Suppressor macrophage treated with lipopolysaccharide for 4 hours (primary cell): Measurements from ENCODE around the gene GALT.
A peak's percentile ranks its signal among the peaks of the same experiment; 100 is the strongest.

Experiments used
- DNase-seq: peaks from one replicate; pipeline ENCODE4 v3.0.0-alpha.2; 2020

The GALT gene

DNA sequence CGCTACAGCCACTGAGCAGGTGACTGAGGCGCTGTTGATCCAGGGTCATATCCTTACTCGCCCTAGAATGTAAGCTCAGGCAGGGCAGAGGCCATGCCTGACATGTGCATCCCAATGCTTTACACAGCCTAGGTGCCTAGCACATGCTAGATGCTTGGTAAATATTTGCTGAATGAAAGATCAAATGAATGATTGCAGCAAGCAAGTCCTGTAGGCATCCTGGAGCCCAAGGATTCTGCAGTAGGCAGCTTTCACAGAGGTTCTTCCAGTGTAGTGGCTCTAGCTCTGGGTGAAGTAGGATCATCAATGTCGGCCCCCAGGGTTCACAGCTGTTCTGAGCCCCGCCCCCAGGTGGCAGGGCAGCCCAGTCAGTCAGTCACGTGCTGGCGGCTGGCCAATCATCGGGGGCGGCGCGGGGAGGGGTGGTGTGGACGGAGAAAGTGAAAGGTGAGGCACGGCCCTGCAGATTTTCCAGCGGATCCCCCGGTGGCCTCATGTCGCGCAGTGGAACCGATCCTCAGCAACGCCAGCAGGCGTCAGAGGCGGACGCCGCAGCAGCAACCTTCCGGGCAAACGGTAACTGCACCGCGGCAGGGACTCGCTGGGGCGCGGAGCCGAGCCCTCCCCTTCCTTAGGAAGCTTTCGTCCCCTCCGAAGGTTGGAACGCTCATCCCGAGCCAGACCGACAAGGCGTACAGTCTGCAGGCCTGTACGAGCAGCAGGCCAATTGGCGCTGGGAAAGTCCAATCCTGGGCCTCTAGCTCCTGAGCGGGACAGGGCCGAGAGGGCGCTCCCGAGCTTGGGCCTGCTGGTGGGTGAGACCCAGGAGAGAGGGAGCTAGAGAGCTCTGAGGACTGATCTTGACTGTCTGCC, at the start of gene GALT:
GALT (plus strand) TSS at position 465 of the 873 bp plus-strand sequence; CDS start at position 495, 30 bp downstream.
- peak; percentile 92 for DNase-seq

DNA sequence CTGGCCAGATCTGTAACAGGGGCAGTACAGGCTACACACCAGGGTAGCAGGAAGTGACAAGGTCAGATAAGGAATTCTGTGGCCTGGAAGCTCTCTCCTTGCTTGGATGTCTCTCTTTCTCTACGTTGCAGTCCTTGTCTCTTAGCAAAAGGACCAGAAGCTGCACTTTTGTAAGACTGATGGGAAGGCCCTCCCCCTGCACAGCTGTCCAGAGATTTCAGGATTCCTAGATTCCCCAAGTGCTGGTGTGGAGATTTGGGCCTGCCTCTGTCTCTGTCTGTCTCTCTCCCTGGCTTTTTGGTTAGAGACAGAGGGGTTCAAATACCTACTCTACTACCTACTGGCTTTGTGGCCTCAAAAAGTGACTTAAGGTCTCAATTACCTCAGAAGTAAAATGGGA, 46.9 kb upstream of the GALT start:
- DNase-seq = no peak

DNA sequence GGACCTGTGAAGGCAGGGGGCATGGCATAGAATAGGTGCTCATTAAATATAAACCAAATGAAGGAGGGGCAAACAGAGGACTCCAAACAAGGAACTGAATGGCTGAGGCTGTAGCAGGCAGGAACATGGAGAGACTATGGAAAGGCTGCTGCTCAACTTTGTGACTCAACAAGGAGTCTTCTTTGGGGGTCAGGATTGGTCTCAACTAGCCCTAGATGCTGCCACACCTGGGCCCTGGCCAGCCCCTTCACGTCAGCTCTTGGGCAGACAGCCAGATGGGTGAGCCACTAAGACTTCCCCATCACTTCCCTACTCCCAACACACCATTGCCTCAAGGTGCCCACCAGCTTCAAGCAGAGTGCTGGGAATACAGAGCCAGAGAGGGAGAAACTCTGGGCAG, 45.6 kb upstream of the GALT start:
- no peak for DNase-seq

DNA sequence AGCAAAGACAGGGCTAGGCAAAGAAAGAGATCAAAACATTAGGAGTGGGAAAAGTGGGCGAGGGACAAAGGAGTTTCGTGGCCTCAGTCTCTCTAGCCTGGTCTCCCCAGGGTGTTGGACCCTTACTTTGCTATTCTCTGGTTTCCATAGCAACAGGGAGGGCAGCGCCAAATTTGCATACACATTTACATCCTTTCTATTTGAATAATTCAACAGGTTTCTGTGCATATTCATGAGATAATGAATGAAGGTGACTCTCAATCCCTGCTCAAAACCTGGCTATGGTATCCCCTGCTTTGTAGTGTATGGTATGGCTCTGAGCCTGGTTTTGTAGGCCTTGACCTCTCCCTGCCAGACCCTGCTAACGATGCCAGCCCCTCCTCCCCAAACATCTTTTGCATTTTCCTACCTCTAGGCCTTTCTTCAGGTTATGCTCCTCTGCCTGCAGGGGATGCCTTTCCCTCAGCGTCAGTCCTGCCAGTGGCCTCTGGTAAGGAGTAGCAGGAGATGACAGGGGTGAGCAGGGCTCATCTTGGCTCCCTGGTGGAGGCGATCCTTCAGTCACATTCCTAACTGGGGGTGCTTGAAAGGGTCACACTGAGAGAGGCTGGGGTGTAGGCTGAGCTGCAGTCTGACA, 44.4 kb upstream of the GALT start:
- DNase-seq = no peak

DNA sequence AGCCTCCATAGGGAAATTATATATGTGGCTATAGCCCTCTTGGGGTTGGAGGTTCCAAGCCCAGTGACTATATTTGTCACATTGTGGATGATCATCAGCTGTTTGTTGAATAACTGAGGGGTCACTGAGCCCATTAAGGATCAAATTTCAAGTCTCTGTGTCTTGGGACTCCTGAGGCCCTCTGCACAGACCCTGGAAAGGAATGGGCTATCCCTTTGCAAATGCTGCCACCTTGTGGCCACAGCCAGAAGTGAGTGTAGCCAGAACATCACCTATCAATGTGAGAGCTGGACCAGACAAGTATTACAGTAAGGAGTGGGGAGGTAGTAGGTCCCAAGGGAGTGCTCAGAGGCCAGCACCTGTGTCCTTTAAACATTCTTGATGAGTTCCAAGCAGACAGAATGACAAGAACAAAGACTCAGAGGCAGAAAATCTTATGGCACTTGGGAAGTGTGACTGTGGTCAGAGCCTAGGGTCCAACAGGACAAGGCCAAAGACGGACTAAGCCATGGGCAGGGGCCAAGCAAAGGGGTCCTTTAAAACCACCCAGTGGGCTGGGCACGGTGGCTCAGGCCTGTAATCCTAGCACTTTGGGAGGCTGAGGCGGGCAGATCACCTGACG, 42.8 kb upstream of the GALT start:
- DNase-seq = peak; percentile 81

DNA sequence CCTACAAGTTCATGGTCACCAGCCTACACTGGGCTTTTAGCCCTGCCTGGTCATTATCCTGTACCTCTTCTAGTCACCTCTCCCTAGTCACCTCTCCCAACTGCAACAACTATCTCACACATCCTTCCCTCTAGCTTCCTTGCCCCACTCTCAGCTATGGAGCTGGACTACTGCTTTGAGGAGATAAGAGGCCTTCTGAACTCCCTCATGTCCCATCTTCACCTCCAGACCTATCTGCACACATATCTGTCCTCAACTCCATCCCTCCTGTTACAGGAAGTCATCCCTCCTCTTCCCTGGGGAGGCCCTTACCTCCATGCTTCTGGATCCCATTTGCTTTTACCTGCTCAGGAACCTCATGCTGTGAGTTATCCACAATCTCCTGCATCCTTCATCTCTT, 40.3 kb upstream of the GALT start:
- no peak for DNase-seq

DNA sequence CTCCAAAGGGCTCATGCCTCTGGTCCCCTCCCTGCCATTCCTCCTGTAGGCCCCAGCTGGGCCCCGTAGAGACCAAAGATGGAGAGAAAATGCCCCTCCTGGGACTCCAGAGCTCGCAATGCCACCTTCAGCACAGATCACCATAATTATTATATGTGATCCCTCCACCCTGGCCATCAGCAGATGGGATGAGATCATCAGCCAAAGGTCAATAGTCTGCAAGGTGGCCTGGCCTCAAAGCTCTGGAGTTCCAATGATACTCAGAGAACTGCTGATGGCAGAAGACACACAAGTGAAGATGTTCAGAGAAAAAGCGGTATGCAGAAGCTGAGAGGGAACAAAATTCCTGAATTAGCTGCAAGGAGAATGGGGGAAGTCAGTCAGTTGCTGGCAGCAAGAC, 39.6 kb upstream of the GALT start:
- no peak for DNase-seq

DNA sequence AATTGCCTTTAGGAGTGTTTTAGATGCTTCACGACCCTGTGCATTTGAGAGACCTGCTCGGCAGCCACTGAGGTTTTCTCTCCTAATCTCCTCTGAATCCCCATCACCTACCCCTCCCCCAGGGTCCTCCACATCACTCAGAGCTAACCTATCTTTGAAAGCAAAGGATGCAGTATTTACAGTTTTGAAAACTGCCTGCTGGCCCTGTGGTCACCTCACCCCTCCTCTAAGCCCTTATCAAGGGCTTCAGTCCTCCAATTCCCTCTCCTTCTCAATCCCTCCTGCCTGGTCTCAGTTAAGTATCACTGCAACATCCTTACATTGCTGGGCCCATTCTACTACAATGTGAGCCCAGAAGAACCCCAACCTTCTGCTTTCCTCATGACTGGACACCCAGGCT, 39.1 kb upstream of the GALT start:
- DNase-seq = no peak

DNA sequence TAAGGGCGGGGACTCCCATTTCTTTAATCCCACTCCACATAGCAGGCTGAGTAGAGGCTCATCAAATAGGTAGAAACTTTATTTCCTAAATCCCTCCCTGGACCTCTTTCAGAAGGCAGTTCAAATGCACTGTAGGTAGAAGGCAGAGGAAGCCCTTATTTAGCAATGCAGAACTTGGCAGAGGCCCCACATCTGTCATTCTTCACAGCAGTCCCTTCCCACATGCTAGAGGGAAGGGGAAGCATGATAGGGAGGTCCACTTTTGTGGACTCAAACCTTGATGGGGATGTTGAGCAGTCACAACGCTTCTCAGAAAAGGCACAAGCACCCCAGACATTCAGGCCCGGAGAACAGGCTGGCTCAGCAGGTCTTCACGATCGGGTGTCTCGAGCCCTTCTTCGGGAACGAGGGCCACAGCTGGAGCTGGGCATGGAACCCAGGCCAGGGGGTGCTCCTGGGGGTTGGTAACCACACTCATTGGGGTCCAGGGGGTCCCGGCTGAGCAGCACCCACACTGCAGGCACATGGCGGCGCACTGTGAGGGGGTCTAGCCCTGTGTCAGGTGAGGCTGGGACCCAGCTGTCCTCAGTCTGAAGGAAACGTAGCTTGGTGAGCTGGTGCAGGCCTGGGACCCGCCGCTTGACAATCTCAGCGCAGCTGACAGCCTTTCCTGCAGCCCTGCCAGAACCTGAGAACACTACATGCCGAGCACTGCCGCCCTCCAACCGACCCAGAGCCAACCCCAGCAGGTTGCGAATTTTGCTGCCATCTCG, 35.9 kb upstream of the GALT start:
- no peak for DNase-seq

DNA sequence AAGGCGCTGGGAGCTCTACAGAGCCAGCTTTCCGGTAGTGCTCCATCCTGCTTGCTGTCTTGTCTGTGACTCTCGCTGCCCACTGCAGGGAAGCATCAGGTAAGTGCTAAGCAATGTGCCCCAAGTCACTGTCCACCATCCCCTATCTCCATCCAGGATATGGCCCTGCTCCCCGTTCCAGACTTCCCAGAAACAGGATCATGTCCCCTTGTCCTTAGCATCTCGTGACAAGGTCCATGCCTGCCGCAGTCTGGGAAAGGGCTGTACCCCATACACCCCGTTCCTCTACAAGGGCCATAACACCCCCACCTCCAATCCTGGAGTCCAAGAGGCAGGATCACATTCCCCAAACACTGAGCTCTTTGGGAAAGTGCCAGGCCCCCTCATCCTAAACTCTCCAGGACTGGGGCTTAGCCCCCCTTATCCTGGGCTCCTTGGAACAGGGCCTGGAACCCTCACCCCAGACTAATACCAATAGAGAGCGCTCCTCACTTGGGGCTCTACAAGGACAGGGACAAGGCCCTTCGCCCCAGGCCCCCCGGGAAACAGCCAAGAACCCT, 35.1 kb upstream of the GALT start:
- DNase-seq = no peak

DNA sequence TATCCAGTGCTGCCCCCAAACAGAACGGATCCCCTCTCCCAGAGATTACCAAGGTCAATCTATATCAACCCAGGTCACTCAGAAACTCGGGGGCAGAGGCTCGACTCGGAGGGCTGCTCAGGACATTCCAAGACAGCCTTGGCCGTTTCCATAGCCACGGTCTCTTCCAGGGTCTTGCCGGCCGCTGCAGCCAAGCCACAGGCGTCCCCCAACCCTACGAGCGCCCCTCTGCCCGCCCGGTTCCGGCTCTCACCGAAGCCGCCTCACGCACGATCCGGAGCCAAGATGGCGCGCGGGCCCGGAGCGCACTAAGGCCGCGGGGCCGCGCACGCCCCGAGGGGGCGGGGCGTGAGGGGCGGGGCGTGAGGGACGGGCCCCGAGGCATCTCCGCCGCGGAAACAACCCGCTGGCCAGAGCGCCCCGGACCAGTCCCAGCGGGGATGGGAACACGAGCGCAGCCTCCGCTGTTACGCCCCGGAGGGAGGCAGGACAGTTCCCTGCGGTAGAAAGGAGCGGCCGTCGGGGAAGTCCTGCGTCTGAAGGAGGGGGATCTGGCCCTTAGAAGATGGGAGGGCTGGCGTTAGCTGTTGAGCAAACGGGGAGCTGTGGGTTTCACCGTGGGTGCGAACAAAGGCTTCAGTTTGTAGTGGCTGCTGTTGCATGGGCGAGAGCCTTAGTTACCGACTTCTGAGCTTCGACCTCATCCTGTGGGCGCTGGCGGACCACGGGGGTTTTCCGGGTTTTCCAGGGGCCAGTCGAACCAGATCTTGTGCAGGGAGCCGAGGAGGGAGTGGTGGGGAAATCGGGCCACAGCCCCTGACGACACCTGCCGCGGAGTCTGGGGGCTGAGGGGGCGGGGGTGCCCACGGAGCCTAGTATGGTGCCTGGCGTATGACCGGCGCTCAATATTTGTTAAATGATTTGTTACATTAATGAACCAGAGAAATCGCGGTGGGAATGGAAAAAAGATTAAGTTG, 34.4 kb upstream of the GALT start, which contains the start of gene RPP25L:
RPP25L (minus strand) TSS at position 287 of the 977 bp plus-strand sequence. CDS start 801 bp downstream, outside the sequence.
- peak; percentile 96 for DNase-seq

DNA sequence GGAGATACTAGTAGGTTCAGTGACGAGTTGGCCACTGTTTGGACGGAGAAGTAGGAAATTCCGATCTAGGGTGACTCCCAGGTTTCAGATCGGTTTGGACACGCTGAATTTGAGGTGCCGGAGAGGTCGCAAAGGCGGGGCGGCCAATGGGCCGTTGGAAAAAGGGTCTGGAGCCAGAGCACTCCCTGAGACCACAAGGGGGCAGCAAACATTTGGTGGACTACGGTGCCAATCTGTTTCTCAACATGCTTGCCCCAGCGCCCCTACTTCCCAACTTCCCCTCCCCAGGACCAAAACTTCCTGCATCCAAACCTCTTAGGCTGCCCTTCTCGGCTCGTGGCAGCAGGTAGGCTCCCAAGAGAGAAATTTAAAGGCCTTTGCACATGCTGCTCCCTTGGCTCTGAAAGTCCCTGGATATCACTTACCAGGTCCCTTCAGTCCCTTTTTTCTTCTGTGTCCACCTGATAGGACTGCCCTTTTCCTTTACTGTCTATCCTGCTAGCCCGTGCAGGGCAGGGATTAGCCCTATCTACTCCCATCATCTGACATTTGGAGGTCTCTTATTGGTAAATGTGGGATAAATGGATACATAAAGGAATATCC, 33.6 kb upstream of the GALT start:
- DNase-seq = peak; percentile 91

DNA sequence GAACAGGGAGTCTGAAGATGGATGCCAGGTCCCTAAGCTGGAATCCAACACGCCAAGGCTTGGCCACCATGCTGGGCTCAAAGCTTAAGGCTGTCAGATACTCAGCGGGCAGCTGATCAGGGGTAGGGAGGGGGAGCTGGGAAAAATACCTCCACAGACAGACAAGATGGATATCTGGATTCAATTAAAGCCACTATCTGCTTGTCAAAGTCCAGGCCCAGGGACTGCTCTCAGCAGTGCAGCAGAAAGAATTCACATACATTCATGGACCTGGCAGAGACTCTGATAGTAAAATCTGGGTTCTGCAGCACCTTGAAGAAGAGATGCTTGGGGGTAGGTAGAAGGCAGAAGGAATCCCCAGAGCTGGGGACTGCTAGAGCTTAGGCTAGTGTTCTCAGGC, 31.3 kb upstream of the GALT start:
- DNase-seq = no peak

DNA sequence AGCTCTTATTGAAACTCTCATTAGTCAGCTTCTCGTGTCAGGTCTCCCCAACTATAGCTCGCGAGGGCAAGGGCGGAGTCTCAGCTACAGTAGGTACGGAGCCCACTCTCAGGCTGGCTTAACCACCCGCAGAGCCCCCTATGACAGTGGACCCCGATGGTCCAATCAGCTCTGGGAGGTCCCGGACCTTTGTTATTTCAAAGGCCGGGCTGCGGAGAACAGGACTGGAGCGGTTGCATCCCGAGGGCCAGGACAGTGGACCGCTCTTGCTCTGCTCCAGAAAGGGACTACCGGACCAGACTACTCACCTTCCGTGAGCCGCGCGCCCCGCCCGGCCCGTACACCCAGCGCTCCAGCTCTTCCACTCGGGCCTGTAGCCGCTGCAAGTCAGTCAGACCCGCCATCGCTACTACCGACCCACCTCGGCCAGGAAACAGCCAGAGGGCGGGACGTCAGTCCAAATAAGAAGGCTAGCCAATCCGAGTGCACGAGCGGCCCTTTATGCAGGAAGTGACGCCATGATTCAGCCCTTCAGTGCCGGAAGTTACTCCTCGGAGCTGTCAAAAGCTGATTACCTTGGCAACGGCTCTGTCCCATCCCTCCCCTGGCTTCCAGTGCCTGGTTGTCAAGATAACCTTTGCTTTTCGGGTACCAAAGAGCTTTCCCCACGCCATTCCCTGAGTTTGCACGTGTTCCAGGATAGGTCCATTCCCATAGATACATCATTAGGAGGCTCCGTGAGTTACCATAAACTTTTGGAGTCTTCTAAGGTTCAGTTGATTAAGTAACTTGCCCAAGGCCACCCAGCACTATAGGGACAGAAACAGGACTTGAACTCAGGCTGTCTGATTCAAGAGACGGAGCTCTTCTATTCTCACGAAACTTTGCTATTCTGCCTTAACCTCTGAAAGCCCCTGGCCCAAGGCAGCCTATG, 26.1 kb upstream of the GALT start, which contains the start of gene DCTN3:
DCTN3 (minus strand) TSS at position 435 of the 934 bp plus-strand sequence; CDS start at position 404, 31 bp downstream.
- DNase-seq = peak; percentile 96

DNA sequence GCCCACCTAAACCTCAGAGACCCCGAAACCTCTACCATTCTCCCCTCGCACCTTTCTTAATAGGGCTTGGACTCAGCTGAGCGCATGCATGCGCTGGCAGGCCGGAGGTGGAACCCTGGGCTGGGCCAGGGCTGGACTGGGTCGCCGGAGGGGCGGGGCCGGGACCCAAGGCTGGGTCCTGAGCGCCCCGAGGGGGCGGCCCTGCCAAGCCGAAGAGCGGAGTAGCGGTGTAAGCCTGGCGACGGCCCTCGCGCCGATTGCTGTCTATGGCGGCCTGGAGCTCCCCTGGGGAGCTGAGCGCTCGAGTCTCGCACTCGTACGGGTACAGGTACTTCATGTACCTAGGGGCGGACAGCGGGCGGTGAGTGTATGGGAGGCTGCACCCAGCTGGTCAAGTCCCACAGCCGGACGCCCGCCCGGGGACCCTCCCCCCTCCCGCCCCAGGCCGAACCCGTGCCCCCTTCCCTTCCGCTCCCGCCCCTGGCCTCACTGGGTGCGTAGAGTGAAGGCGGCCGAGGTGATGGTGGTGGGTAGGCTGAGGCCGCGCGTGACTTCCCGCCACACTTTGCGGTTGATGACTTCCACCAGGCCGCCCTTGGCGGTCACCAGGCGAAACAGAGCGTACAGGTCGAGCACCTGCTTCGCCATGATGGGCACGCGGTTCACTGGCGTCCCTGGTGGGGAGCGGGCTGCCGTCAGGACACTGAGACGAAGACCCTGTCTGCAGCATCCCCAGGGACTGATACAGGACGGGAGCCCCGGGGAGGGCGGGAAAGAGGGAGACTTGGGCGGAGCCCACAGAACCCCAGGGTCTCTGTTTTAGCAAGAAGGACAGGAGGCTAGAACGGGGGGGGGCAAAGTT, 22.9 kb upstream of the GALT start:
- no peak for DNase-seq

DNA sequence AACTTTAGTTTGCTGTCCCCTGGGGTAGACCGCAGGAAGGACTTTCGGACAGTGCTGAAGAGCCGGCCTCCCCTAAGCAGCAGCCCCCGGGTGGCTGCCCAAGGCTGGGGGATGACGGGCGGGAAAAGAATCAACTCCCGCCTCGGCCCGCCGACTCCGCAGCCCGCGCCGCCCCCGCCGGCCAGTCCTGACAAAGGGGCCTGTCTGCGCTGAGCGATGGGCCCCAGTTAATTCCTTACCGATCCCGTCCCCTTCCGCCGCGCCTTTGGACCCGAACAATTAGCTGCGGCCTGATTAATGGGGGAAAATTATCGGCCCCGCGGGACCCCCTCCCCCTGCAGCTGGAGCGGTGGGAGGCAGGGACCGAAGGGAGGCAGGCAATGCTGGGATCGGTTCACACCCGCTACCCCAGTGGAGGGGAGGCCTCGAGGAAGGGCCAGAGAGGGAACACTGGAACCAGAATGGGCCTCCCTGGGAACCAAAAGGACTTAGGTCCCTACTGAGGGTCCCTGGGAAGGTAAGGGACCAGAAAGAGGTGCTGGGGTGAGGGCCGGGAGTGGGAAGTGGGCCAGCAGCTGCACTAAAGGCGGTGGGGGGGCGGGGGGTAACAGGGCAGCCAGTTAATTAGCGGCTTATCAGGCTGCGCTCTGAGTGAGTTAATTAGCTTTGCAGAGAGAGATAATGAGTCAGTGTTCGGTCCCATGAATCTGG, 21.8 kb upstream of the GALT start:
- DNase-seq = no peak

DNA sequence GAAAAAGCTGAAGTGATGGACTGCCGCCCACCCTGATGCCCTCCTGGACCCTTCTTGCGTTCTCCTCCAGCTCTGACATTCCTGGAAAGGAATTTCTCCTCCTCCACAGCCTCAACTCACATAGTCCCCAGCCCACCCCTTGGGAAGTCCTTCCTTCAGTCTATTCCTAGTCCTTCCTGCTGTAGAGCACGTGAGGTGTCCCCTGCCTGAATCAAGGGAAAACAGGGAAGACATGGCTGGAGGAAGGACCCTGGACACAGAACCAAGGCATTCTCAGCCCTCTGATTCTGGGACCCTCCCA, 21.3 kb upstream of the GALT start:
- no peak for DNase-seq
